GM04504 (cell line): ENCODE results near the gene DEDD2.

ENCODE experiments used
- DNase-seq: peaks from one replicate; pipeline ENCODE4 v3.0.0-alpha.2; 2012; ENCODE audit warnings: low read depth

Gene DEDD2

DNA sequence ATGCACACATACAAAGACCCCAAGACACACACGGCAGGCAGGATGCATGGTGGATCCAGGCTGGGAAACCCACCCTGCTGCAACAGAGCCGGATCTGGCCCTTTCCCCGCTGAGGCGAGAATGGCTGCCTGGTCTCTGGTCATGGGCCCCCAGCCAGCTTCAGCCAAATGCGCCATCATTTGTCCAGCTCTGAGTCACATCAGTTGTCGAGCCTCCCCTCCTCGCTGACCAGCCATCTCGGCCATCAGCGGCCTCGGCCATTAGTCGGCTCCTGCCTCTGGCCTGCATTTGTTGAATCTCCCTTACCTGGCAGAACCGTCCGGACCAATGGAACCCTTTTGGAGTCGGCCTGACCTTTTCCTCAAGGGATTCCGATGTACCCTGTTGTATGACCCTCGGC is 46.8 kb downstream of the DEDD2 start:
- no peak for DNase-seq

DNA sequence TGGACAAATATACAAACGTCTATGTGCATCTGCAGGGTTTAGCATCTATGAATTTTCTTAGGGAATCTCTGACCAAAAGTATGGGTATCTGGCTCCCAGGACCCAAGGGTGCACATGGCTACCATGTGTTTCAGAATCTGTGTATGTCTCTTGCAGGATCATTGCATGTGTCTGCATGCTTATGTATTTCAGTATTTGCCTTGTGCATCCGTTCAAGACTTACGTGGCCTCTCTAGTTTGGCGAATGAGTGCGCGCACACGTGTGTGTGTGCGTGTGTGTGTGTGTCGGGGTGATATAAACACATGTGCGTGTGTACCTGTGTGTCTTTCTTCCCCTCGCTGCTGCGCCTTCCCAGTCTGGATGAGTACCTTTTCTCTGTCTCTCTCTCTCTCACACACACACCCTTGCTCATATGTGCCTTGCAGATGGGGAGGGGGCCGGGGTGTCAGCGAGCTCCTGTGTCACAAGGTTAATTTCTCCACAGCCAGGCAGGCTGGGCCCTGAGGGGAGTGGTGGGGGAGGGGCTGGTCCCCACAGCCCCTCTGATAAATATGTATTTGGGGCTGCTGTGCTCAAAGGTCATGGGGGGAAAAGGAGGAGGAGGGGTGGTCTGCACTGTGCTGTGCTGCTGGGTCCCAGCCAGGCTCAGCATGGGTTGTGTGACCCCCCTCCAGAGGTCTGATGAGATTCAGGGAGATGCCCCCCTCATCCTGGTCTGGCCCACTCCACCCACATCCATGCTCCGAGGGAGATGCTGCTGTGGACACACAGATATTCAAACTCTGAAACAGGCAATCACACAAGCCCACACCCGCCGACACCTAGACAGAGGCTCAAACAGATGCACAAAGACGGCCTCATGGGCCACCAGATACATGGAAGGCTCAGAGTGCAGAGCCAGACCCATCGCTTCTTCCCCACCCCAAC is 47.7 kb downstream of the DEDD2 start:
- DNase-seq: no peak

DNA sequence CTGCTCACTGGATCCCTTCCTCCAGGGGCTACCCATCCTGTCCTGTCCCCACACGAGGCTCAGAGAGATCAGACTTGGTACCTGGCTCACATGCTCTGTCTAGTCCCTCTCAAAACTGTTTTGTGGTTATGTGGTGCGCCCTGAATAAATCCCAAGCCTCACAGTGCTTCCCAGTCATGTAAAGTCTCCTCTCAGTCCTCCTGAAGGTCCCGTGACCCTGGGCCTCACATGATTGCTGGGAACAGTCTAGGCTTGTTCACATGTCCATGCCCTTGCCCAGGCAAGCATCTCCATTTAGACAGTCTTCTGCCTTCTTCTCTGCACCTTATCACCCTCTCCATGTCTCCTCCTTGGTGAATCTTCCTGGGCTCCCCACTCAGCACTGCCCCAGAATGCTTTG is 49.3 kb downstream of the DEDD2 start:
- DNase-seq: no peak

DNA sequence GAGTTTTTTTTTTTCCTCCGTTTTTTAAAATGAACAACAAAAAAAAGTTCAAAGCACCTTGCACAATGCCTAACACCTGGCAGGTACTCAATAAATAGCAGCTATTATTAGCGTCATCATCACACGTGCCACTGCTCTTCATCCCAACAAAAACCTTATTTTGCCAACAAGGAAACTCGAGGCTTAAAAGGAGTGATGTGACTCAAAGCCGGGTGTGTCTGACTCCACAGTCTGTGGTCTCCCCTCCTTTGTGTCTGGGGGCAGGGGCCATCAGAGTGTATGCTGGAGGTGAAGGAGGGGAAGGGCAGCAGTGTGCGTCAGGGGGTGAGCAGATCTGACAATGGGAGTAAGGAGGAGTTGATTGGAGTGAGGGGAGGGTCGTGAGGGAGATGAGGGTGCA is 51.2 kb downstream of the DEDD2 start:
- DNase-seq: no peak

DNA sequence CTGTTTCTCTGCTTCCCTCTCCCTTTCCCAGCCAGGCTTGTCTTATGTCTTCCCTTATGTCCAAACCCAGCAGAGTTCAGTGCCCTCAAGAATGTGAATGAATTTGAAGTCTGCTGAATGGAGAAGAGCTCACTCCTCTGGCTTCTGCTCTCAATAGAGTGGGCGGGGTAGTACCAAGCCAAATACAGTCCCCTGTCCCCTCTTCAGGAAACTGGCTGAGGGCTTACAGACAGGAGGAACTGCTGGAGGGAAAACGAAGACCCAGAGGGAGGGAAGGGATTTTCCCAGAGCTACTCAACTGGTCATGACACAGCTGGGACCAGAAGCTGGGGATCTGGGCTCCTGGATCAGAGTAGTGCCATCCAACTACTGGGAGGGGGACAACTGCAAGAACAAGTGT is 52.3 kb downstream of the DEDD2 start:
- no peak for DNase-seq

DNA sequence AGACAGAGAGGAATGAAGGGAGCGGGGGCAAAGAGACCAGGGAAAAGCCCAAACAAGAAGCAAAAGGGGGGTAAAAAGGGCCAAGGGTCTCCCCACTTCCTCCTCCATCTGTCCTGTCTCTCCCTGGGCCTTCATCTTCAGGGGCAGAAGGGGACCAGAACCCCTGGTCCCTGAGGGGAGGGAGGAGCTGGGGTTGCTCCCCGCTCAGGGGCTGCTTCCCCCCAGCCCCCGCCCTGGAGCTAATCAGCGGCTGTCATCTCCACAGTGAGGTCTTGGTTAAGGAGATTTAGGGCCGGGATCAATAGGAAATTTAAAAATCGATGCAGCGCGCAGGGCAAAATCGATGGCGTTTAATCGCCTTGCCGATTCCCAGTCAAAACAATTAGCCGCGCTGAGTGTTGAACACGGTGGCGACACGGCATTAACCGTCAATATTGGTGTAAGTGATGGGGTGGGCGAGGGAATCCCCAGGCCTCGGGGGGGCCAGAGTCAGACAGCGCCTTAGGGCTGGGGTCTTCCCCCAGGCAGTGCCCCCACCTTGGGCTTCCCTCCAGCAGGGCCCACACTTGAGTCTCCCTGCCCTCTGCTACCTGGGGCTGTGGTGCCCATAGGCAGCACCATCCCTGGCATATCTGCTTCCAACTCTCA is 55.7 kb downstream of the DEDD2 start:
- DNase-seq: no peak

DNA sequence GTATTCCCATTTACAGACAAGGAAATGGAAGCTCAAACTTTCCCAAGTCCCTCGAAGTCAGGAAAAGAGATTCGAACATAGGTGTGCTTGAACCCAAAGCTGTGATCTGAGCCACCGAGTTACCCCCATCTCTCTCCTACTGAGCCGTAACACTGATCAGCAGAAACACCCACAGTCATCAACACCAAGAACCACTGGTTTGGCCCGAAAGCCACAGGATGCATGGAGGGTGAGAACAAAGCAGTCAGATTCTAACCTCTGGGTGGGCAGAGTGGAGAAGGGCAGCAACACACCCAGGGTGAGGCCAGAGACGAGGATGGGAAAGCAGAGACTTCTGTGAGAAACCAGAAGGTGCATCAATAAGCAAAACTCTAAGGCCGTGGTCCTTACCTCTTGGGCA is 57.5 kb downstream of the DEDD2 start:
- DNase-seq: no peak

DNA sequence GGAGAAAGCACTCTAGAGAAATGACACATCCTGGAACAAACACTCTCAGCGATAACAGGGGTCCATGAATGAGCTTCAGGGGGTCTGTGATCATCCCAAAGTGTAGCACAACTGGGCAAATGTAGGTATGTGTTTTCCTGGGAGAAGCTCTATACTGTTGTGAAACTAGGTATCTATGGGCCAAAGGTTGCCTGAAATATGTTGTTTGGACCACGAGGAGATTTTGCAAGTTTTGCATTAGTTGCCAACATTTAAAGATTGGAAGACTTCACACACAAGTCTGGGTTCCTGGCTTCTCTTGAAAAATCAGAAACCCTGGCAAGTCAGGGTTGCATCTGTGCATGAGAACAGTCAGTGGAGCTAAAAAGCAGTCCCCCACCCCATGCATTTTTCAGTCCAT is 58.6 kb downstream of the DEDD2 start:
- no peak for DNase-seq

DNA sequence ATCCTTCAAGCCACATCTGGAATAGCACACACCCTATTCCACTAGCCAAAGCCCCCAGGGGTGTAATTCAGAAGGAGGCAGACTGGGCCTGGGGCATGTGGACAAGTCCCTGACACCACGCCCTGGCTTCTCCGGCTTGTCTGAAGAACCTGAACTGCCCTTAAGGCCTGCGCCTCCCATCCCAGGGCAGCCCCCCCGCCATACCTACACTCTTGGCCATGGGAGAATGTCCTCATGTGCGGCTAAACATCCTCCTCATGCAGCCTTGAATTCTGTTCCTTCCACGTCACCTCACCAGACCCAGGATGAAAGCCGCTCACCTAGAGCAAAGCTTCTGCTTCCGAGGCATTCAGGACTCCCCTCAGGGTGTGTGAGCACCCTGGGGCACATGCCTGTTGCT is 60.9 kb downstream of the DEDD2 start:
- no peak for DNase-seq

DNA sequence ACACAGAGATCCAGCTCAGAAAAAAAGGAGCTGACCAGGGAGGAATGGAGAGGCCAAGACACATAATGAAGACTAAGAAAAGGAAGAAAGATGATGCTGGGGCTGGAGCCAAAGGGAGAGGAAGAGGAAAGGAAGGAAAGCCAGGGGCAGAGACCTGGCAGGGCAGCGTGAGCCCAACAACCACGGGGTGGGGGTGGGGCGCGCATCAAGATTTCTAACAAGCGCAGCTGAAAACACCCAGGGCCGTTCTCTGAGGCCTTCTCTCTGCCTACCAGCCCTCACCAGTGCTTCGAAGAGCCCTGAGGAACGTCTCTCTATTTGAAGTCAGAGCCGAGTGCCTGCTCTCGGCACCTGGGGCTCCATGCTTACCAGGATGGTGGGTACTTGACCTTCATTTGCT is 61.7 kb downstream of the DEDD2 start:
- DNase-seq: no peak

DNA sequence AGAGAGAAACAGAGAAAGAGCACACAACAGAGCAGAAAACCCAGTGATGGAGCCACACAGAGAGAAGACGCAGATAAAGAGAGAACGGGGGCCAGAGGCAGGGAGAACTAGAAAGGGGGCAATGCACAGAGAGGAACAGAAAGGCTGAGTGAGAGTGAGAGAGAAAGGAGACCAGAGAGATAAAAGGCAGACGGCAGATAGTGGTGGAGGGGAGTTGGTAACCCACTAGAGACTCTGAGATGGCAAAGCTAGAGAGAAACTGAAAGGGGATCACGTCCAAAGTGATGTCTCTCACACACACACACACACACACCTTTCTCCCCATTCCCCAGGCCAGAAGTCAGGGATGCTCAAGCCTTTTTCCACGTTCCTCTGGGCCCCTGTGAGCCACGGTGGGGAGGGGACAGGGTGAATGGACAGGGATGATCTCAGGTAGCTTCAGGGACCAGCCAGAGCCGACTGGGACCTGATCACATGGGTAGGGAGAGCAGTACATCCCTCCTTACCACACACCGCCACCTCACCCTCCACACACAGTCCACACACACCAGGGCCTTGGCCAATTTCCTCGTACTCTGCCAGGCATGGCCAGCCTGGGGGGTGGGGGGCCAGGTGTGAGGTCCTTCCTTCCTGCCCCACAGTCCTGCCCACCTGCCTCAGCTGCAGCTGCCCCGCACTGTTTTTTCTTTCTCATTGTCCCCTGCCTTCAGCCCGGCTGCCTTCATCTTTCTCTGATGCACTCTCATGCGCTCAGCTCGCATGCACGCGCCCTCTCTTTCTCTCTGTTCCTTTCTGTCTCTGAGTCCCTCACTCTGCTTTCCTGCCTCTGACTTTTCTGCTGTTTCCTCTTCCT is 62.8 kb downstream of the DEDD2 start:
- no peak for DNase-seq

DNA sequence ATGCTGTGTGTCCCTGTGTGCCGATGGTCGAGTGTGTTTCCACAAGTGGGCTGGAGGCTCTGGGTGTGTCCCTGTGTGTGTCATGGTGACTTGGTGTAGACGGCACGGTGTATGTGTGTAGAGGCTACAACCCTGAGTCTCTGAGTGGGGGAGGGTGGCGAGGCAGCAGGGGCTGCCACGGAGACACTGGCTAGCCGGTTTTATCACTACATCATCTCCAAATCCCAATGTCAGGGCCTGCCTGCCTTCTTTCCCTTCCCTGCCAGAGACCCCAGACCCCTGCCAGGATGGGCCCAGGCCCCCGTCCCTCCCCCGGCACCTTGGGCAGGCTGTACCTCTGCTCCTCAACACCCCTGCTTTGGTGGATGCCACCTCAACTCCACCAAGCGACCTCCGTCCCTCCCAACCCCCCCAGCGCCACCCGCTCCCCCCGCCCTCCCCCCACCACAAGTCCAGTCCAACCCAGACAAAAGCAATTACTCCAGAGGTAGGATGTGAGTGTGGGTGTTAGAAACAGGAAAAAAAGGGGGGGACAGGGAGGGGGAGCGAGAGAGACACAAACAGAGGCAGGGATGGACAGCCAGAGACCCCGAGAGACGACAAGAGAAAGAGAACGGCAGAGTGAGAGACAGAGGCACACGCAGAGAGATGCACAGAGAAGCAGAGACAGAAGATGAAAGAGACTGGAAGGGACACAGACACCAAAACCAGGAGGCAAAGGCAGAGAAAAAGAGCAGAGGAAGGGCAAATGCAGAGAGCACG is 63.6 kb downstream of the DEDD2 start:
- DNase-seq: no peak

DNA sequence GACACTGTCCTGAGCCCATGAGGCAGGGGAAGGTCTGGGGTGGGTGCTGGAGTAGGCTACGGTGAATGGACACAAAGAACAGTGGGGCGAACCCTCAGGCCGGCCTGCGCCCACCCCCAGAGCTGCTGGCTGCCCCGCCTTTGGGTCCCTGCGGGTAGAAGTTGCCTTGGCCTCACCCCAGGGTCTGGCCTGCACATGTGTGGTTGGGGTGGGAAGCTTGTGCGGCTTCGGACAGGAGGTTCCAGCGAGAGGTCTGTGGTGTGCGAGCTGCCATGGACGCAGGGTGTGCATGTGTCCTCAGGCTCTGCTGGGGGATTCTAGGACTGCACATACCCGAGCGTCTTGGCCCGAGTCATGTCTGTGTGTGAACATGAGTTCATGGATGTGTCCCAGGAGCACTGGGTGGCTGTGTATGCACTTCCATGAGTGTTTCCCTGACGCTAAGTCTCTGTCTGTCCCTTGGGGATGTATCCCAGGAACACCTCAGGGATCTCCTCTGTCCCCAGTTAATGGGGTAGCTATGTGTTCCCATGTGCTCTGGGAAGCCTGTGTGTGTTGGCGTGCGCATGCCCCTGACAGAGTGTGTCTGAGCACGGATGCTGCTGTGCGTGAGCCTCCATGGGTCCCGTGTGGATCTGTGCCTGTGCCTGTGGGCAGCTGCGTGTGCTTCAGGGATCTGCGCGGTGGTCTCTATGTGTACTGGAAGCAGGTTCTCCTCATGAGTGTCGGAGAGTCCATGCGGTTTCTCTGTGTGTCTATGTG is 64.4 kb downstream of the DEDD2 start:
- no peak for DNase-seq

DNA sequence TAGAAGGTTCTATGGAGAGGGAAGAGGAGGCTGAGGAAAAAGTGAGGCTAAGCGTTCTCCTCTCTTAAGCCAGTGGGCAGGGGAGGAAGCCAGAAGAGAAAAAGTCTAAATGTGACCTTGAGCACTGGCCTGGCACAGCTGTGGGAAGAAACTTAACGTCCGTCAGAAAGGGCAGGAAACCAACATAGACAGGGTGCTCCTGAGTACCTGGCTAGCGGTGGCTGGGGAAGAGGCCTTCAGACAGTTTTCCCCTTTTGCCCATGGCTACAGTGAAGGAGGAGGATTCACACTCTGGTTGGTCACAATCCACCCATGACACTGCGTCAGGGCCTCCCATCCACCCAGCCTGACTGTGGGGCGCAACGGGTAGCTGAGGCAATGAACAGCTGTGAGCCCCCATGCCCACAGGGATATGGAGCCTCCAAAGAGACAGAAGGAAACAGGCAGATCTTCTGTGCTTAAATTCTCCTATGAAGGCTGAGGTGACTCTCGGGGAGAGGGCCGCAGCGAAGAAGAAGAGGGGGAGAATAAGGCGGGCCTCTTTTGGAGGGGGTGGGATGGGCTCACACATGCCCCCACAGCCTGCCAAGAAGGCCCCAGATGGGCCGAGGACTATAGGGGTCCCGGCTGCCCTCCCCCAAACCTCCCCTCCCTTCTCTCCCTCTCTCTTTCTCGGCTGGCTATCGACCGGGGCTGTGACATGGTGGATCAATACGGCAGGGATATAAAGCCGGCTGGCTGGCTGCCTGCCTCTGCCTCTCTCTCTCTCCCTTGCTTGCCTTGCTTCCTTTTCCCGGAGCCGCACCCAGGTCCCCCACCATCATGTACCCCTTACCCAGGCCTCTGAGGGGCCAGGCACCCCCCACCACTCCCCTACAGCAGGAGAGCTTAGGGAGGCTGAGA is 65.4 kb downstream of the DEDD2 start:
- no peak for DNase-seq

DNA sequence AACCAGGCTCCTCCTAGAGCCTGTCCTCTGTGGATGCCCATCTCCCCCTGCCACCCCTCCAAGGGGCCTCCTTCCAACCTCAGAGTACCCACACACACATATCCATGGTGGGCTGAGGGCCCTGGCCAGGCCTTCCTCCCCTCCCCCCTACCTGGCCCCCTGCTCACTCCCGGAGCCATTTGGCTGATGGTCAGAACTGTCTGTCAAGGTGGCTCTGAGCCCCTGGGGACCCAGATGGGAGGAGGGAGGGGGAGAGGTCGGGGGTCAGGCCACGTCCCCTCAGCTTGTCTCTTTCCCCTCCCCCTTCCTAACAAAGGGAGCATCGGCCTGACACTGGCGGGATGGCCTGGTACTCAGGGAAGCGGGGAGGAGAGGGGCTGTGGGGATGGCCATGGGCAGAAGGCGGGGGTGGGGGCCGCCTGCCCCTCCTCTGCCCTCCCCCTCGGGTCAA is 66.5 kb downstream of the DEDD2 start:
- no peak for DNase-seq

DNA sequence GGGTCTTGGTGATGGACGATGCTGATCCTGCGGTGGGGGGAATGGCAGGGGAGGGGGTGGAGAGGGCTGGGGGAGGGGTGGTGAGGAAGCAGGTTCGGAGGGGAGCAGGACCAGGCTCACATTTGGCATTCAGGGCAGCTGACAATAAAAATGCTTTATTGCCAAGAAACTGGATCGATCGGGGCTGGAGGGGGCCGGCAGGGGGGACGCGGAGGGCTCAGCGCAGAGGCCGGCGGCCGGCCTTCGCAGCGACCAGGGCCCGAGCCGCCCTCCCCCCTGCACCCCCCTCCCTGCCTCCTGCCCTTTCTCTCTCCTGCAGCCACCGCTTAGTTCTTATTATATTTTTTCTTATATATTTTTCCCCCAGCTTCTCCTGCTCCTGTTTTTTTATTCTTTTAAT is 67.1 kb downstream of the DEDD2 start:
- DNase-seq: no peak

DNA sequence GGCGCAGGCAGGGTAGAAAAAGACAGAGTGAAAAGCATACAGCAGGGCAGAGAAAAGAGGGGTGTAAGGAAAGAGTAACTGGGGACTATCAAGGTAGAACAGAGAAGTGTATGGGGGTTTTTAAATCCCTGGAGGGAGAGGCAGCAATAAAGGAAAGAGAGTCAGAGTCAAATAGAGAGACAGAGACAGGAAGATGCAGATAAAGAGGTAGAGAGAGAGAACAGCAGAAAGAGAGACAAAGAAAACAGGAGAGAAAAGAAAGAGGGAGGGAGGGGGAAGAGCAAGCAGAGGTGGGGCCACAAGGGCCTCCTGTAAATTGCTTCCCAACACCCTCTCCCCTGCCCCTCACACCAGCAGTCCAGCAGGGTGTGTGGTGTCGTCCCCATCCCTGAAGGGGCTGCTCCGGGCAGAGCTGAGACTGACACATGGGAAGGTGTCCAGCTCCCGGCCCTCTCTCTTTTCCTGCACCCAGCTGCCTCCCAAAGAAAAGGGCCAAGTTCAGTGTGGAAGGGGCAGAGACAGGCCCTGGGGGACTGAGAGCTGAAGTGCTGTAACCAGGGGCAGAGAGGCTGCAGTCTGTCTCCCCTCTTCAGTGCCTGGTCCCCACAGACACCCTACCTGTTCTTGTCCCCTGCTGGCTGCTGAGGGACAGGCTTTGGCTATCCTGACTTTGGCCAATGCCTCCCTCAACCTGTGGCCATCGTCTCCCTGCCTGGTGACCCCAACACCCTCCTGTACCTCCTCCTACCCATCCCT is 67.9 kb downstream of the DEDD2 start:
- DNase-seq: no peak
